Natural killer cell (primary cell): ENCODE data around the gene TCF21. TPM values are rescaled to one million over a fixed set of nuclear protein-coding genes. Genes with fewer than 3 reads are reported as not detected.
"Not testable (repeated sequence)": the region's sequence is repeated elsewhere in the genome, so short reads cannot be mapped to it uniquely, and the experiment has no call there.

Experiments used
- ATAC-seq, 3 donors: fragments of 150-1000 bp in 2 of 3; fragments of 200-7000 bp in 1 of 3; cut with Tn5 transposase; 1 replicate in 1 of 3; 2 replicates in 2 of 3; pipeline ENCODE4 v1.10.0; 2021; ENCODE audit warnings: mild to moderate bottlenecking in 2 of 3, moderate library complexity in 2 of 3
- DNase-seq, 2 donors: peaks; one replicate each; pipeline versions ENCODE4 v3.0.0 to v3.0.0-alpha.2; 2013 to 2021; ENCODE audit warnings: mixed read lengths in 1 of 2
- H3K27ac ChIP-seq: one replicate; pipeline ENCODE4 v1.5.1; 2013; ENCODE audit warnings: mild to moderate bottlenecking, low read length
- H3K27me3 ChIP-seq: one replicate; pipeline ENCODE4 v1.6.1; 2013; ENCODE audit warnings: low read length; ENCODE audit not compliant: control insufficient read depth, insufficient read depth
- H3K36me3 ChIP-seq: one replicate; pipeline ENCODE4 v1.6.1; 2013; ENCODE audit warnings: low read length; ENCODE audit not compliant: control insufficient read depth, insufficient read depth
- H3K4me1 ChIP-seq: one replicate; pipeline ENCODE4 v1.6.1; 2013; ENCODE audit warnings: low read length; ENCODE audit not compliant: control insufficient read depth, insufficient read depth
- H3K4me3 ChIP-seq: one replicate; pipeline ENCODE4 v1.5.1; 2013; ENCODE audit warnings: low read length
- H3K9me3 ChIP-seq: one replicate; pipeline ENCODE4 v1.6.1; 2013; ENCODE audit warnings: low read length; ENCODE audit not compliant: control insufficient read depth, insufficient read depth
- H3K27ac Mint-ChIP-seq, 2 donors: one replicate each; pipeline ENCODE4 v1.8.0; 2022; ENCODE audit warnings: mild to moderate bottlenecking in 2 of 2, mixed read lengths in 2 of 2, moderate library complexity in 1 of 2
- H3K27me3 Mint-ChIP-seq, 2 donors: one replicate each; pipeline ENCODE4 v1.8.0; 2022; ENCODE audit warnings: low read depth in 2 of 2, mixed read lengths in 2 of 2
- H3K36me3 Mint-ChIP-seq: one replicate; pipeline ENCODE4 v1.8.0; 2022; ENCODE audit warnings: mixed read lengths
- H3K4me1 Mint-ChIP-seq, 2 donors: one replicate each; pipeline ENCODE4 v1.8.0; 2022; ENCODE audit warnings: mixed read lengths in 2 of 2
- H3K4me3 Mint-ChIP-seq: one replicate; pipeline ENCODE4 v1.8.0; 2022; ENCODE audit warnings: mild to moderate bottlenecking, moderate library complexity, mixed read lengths
- H3K9me3 Mint-ChIP-seq, 2 donors: one replicate each; pipeline ENCODE4 v1.8.0; 2022; ENCODE audit warnings: mixed read lengths in 2 of 2
- CTCF ChIP-seq: fragments of 200-600 bp; IDR thresholded peaks from one replicate; pipeline ENCODE4 v1.8.0; 2022; ENCODE audit warnings: antibody characterized with exemption
- WGBS: methylation state at CpG from one replicate; pipeline ENCODE4 v1.1.7; 2013; ENCODE audit warnings: missing lambda C conversion rate; ENCODE audit not compliant: insufficient coverage; 5-methylcytosine and 5-hydroxymethylcytosine counted together
- intact Hi-C: fragments of 100-400 bp; cut with micrococcal nuclease; formaldehyde crosslinking; loops from one replicate; pipeline ENCODE4 v1.14.2; 2022
- total RNA-seq, 4 donors: library from RNA; stranded (reverse); fragments of 120-200 nt in 1 of 4; gene quantifications; one replicate each; pipeline versions ENCODE4 v1.2.3 to v1.2.4, GENCODE V29; 2013 to 2022

The TCF21 gene
- total RNA-seq, 3 donors from 2014 or later (not counting 1 experiment from before 2014, with no cell fraction given) = not detected

GRCh38 chr6:133855991-133856370 lies 32.9 kb upstream of the TCF21 start:
- no peaks in the 10 kb centered on the region for H3K4me1 ChIP-seq
- H3K27me3 Mint-ChIP-seq = peaks cover 36 to 58% of the 10 kb centered on the region in 2 donors
- peaks cover 25% of the 10 kb centered on the region for H3K27me3 ChIP-seq
- no peak overlapping the region for H3K4me3 ChIP-seq
- intact Hi-C loops = no loop called here
- no peak overlapping the region for H3K4me3 Mint-ChIP-seq
- no peaks in the 10 kb centered on the region for H3K4me1 Mint-ChIP-seq
- no peaks in the 10 kb centered on the region for H3K36me3 ChIP-seq
- peaks cover 14% of the 10 kb centered on the region for H3K36me3 Mint-ChIP-seq
- no peak overlapping the region for H3K27ac Mint-ChIP-seq
- no peaks in the 10 kb centered on the region for H3K9me3 ChIP-seq
- 5% methylated on average over 3 of the region's 3 CpGs for WGBS
- H3K9me3 Mint-ChIP-seq = peaks cover 3 to 4% of the 10 kb centered on the region in 2 donors
- no peak for TF ChIP-seq CTCF
- ATAC-seq = no peak
- no peak for DNase-seq
- no peak overlapping the region for H3K27ac ChIP-seq

- DNase-seq (no peak), ATAC-seq (no peak)
- WGBS = no CpG with 5 or more reads among the region's 2 CpGs
- Histone ChIP-seq H3K4me3 (no peak overlapping the region), H3K9me3 (no peaks in the 10 kb centered on the region), H3K27ac (no peak overlapping the region), H3K4me1 (no peaks in the 10 kb centered on the region), H3K27me3 (peaks cover 21% of the 10 kb centered on the region), H3K36me3 (no peaks in the 10 kb centered on the region)
- Mint-ChIP-seq H3K4me3 (no peak overlapping the region), H3K36me3 (peaks cover 11% of the 10 kb centered on the region), H3K27ac (no peak overlapping the region), H3K9me3 (peaks cover 0 to 3% of the 10 kb centered on the region in 2 donors), H3K4me1 (no peaks in the 10 kb centered on the region), H3K27me3 (peaks cover 30 to 49% of the 10 kb centered on the region in 2 donors)
- no peak for TF ChIP-seq CTCF
- intact Hi-C loops = no loop called here
Measured at GRCh38 chr6:133856911-133857310, 32.0 kb upstream of the TCF21 start.

- Histone ChIP-seq H3K4me3 (no peak overlapping the region), H3K9me3 (no peaks in the 10 kb centered on the region), H3K4me1 (no peaks in the 10 kb centered on the region), H3K27me3 (peaks cover 18% of the 10 kb centered on the region), H3K27ac (no peak overlapping the region), H3K36me3 (no peaks in the 10 kb centered on the region)
- H3K9me3 Mint-ChIP-seq = peaks cover 6 to 7% of the 10 kb centered on the region in 2 donors
- TF ChIP-seq CTCF = no peak
- no peak overlapping the region for H3K4me3 Mint-ChIP-seq
- H3K27ac Mint-ChIP-seq = no peak overlapping the region
- intact Hi-C loops = no loop called here
- H3K27me3 Mint-ChIP-seq = peaks cover 28 to 42% of the 10 kb centered on the region in 2 donors
- ATAC-seq = no peak
- peaks cover 19% of the 10 kb centered on the region for H3K36me3 Mint-ChIP-seq
- no peak for DNase-seq
- H3K4me1 Mint-ChIP-seq = no peaks in the 10 kb centered on the region
Measured at GRCh38 chr6:133857696-133858095, 31.2 kb upstream of the TCF21 start.

- H3K9me3 ChIP-seq, H3K27me3 ChIP-seq, H3K36me3 ChIP-seq, H3K4me3 ChIP-seq, H3K27ac ChIP-seq, H3K27ac Mint-ChIP-seq, H3K4me1 ChIP-seq, intact Hi-C loops, H3K4me1 Mint-ChIP-seq, ATAC-seq, H3K4me3 Mint-ChIP-seq, DNase-seq: not testable (repeated sequence)
- peaks cover 8 to 12% of the 10 kb centered on the region in 2 donors for H3K27me3 Mint-ChIP-seq
- 63% methylated on average over 1 of the region's 2 CpGs for WGBS
- peaks cover 31% of the 10 kb centered on the region for H3K36me3 Mint-ChIP-seq
- peaks cover 11 to 16% of the 10 kb centered on the region in 2 donors for H3K9me3 Mint-ChIP-seq
Measured at GRCh38 chr6:133861337-133861736, 27.6 kb upstream of the TCF21 start.
